ENCODE data around the gene LAMB1. TPM values are rescaled to one million over a fixed set of nuclear protein-coding genes. Genes with fewer than 3 reads are reported as not detected.
A peak's percentile ranks its signal among the peaks of the same experiment; 100 is the strongest.
"Not testable (repeated sequence)": the region's sequence is repeated elsewhere in the genome, so short reads cannot be mapped to it uniquely, and the experiment has no call there.

The LAMB1 gene
- polyA plus RNA-seq, 1 donor from 2014 or later, result not detected

DNA sequence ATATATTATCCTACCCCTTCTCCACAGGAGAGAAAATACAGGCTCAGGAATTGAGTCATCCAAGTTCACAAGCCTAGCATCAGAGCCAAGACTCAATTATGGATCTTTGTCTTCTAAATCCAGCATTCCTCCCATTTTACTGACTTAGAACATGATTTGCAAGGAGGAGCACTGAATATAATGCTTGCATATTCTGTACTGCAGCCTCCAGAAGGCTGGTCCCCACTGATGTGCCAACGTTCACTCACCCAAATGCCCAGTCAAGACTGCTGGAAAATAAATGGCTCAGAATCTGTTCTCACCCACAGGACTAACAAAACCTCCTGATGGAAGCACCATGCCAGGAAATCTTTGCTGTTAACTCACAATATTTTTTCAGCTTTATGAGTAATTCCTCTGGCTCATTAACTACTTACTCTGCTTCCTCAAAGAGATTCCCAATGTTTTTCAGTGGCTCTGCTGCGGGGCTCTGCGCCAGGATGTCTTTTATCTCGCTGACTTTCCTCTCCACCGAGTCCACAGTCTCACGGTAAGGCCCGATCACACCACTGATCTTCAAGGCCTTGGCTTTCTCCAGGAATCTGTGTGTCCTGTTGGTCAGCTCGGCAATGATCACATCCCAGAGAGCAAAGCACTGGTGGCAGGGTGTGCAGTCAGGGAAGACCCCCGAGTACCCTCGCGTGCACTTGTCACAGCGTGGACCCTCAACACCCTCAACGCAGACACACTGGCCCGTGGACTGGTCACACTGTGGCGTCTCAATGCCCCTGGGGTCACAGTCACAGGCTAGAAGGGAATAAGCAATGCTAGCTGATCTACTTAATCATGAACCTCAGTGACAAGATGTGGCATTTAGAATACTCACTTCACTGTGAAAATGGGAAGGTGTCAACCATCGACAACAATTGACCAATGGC lies 63.1 kb downstream of the LAMB1 start:
- H3K4me1 Mint-ChIP-seq, result no peaks in the 10 kb centered on the region
- H3K27me3 Mint-ChIP-seq, result no peaks in the 10 kb centered on the region
- H3K4me3 Mint-ChIP-seq, result no peak overlapping the region
- no peak overlapping the region for H3K27ac Mint-ChIP-seq
- peaks cover 8% of the 10 kb centered on the region for H3K36me3 Mint-ChIP-seq
- H3K9me3 Mint-ChIP-seq, result no peaks in the 10 kb centered on the region

DNA sequence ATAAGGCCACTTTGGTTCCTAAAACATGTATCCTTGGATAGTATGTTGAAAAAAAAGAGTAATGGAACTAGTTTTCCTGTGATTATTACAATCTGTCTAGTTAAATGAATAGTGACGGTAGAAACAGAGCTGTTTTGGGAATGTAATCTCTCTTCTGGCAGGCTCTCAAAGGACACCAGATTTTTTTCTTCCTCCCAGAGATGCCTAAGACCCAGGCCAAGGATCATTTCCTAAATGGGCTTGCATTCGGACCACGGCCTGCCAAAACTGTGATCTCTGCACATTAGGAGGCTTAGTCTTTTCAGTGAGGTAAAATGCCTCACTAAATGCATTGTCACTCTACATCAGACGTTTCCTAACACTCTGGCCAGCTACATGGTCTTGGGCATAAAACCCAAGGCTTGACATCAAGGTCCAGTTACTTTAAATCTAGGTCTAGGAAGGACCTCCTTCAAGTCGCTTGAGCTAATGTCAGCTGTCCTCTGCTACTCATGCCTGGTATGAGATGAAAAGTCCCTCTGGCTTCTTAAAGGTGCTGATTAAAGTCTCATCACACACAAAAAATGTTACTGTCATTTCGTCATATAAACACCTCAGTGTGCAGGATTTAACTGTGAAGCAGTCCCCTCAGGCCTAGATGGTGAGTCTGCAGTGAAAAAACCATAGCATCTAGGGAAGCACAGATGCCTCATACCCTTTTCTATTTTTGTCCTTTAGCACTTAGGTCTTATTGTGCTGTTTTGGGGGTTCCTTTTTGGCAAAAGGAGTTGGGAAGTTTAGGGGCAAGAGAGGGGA lies 64.3 kb downstream of the LAMB1 start:
- Mint-ChIP-seq H3K27ac (no peak overlapping the region), H3K4me1 (no peaks in the 10 kb centered on the region)

DNA sequence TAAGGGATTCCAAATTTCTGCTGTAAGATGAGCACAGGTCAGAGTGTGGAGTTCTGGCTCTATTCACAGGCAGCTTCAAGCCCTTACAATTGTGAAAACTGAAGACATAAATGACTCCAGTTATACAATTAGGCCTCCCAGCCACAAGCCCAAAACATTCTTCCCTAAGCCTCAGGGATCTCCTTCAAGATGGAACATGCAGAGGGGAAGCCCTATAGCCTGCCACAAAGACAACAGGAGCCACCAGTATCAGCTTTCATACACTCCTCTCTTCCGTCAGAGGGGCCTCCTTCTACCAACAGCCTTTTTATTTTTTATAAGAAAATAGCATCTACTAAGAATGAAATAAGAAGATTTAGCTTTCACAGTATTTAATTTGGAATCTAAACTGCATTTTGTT lies 65.4 kb downstream of the LAMB1 start:
- no peak overlapping the region for H3K27ac Mint-ChIP-seq
- H3K9me3 Mint-ChIP-seq, result no peaks in the 10 kb centered on the region
- H3K27me3 Mint-ChIP-seq, result no peaks in the 10 kb centered on the region
- peaks cover 0 to 2% (median 0%) of the 10 kb centered on the region in 3 donors for H3K4me1 Mint-ChIP-seq
- H3K4me3 Mint-ChIP-seq, result no peak overlapping the region
- H3K36me3 Mint-ChIP-seq, result peaks cover 8% of the 10 kb centered on the region

More for the DNA sequence above, 64.3 kb downstream of the LAMB1 start:
- H3K36me3 Mint-ChIP-seq, result peaks cover 8% of the 10 kb centered on the region
- H3K9me3 Mint-ChIP-seq, result no peaks in the 10 kb centered on the region
- no peaks in the 10 kb centered on the region for H3K27me3 Mint-ChIP-seq
- H3K4me3 Mint-ChIP-seq, result no peak overlapping the region

DNA sequence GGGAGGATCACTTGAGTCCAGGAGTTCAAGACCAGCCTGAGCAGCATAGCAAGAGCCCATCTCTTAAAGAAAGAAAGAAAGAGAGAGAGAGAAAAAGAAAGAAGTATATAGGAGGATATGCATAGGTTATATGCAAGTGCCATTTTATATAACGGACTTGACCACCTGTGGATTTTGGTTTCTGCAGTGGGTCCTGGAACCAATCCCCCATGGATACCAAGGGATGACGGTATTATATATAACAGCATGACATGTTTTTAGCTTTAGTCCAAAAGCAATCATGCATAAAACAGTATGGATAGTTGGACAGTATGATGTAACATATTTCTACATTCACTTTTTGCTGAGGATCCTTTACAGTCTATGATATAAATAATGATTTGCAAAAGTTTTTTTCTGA lies 66.6 kb downstream of the LAMB1 start:
- H3K27me3 Mint-ChIP-seq, result no peaks in the 10 kb centered on the region
- H3K27ac Mint-ChIP-seq, result no peak overlapping the region
- H3K4me3 Mint-ChIP-seq, result no peak overlapping the region
- no peaks in the 10 kb centered on the region for H3K9me3 Mint-ChIP-seq
- peaks cover 0 to 2% (median 0%) of the 10 kb centered on the region in 3 donors for H3K4me1 Mint-ChIP-seq
- H3K36me3 Mint-ChIP-seq, result peaks cover 10% of the 10 kb centered on the region

DNA sequence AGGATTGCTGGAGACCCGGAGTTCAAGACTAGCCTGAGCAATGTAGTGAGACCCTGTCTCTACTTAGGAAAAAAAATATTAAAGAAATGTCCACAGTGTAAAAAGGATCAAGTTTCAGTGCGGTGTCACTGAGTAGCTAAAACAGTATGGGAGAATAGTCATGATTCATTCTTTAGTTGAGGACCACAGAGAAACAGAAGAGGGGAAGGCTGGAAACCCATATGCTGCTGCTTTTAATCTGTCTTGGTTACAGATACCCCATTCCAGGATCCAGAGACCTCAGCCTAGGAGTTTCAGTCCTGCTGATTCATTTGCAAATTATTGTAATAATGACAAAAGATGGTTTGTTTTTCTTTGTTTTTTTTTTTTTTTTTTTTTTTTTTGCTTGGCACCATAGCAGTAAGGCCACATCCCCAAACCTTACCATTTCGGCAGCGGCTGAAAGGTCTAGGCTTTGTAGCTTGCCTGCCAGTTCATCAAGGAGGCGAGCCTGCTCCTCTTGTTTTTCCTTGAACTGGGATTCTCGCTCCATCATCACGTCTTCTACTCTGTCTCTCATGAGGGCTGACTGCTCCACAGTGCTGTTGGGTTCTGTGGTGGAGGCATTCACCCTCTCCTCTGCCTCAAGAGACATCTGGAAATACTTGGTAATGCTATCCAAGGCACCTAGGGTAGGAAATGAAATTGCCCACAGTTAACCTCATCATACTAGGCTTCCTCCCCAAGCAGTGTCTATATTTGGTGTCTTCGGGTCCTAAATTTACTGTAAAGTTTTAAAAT lies 67.8 kb downstream of the LAMB1 start:
- Mint-ChIP-seq H3K27ac (no peak overlapping the region), H3K36me3 (peaks cover 6% of the 10 kb centered on the region), H3K9me3 (no peaks in the 10 kb centered on the region), H3K4me1 (peaks cover 0 to 2% (median 0%) of the 10 kb centered on the region in 3 donors), H3K4me3 (no peak overlapping the region), H3K27me3 (no peaks in the 10 kb centered on the region)

DNA sequence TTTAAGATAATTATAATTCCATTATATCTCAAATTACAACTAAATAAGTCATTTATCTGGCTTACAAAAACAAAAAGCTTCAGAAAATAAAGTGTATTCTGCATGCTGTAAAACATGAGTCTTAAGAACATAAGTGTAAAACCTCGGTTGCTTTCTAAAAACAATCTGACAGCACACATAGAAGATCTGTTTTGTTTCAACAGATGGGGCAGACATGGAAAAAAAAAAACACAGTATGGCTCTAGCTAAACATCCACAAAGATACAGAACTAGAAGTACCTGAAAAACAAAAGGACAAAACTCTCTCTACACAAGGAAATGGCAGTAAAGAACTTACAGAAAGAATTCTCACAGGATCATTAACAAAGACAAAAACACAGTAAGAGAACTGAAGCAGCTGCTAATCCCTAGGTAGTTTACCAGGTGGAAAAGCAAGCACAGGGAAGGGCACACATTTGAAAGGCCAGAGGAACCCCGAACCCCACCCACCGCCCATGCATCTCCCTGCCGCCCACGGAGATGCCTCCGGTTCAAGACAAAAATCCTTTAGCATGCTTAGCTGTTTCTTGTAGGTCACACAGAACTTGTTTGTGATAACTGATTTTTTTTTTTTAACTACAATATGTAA lies 69.5 kb downstream of the LAMB1 start:
- Mint-ChIP-seq H3K27ac (no peak overlapping the region), H3K4me3 (no peak overlapping the region)

GRCh38 chr7:107932805-107933204 lies 70.2 kb downstream of the LAMB1 start:
- H3K36me3 Mint-ChIP-seq, result peaks cover 6% of the 10 kb centered on the region
- H3K4me1 Mint-ChIP-seq, result peaks cover 0 to 2% (median 0%) of the 10 kb centered on the region in 3 donors
- H3K27me3 Mint-ChIP-seq, result no peaks in the 10 kb centered on the region
- no peak overlapping the region for H3K4me3 Mint-ChIP-seq
- H3K27ac Mint-ChIP-seq, result peak overlapping the region in 1 of 3 donors; percentile 20
- no peaks in the 10 kb centered on the region for H3K9me3 Mint-ChIP-seq

More for the DNA sequence above, 69.5 kb downstream of the LAMB1 start:
- no peaks in the 10 kb centered on the region for H3K9me3 Mint-ChIP-seq
- no peaks in the 10 kb centered on the region for H3K27me3 Mint-ChIP-seq
- peaks cover 6% of the 10 kb centered on the region for H3K36me3 Mint-ChIP-seq
- H3K4me1 Mint-ChIP-seq, result peaks cover 0 to 2% (median 0%) of the 10 kb centered on the region in 3 donors

GRCh38 chr7:107931740-107932515 lies 71.0 kb downstream of the LAMB1 start:
- H3K27ac Mint-ChIP-seq, result no peak overlapping the region
- H3K36me3 Mint-ChIP-seq, result peaks cover 4% of the 10 kb centered on the region
- H3K27me3 Mint-ChIP-seq, result no peaks in the 10 kb centered on the region
- H3K4me1 Mint-ChIP-seq, result peaks cover 0 to 2% (median 0%) of the 10 kb centered on the region in 3 donors
- no peak overlapping the region for H3K4me3 Mint-ChIP-seq
- H3K9me3 Mint-ChIP-seq, result no peaks in the 10 kb centered on the region

GRCh38 chr7:107926481-107926880 lies 76.5 kb downstream of the LAMB1 start:
- Mint-ChIP-seq H3K4me1 (peaks cover 8 to 22% (median 17%) of the 10 kb centered on the region in 3 donors), H3K27ac (no peak overlapping the region), H3K9me3 (no peaks in the 10 kb centered on the region), H3K36me3 (peaks cover 12% of the 10 kb centered on the region), H3K4me3 (no peak overlapping the region), H3K27me3 (no peaks in the 10 kb centered on the region)

DNA sequence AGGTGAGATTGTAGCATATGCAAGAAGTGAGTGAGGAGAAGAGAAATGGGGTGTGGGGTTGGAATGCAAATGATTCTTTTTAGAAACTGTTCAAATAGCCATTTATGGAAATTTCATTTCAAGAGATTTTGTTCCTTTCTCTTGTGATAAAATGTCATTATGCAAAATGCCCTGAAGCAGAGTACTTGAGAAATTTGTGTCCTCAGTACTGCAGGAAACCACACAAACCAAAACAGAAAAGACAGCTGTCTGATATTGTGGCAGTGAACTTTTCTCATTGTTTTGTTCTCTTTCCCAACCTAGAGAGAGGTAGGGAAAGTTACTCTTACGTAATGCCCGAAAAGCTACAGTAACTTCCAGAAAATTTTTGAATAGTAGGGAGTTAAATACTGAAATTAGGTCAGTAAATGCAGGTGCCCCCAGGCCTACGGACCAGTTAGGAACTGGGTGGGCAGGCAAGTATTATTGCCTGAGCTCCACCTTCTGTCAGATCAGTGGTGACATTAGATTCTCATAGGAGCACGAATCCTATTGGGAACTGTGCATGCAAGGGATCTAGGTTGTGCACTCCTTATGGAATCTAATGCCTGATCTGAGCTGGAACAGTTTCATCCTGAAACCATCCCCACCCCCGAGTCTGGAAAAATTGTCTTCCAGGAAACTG lies 78.0 kb downstream of the LAMB1 start:
- Mint-ChIP-seq H3K27me3 (no peaks in the 10 kb centered on the region), H3K36me3 (peaks cover 20% of the 10 kb centered on the region), H3K4me3 (peak overlapping the region in 1 of 4 donors; percentile 21), H3K27ac (no peak overlapping the region), H3K9me3 (no peaks in the 10 kb centered on the region), H3K4me1 (peaks cover 8 to 22% (median 17%) of the 10 kb centered on the region in 3 donors)

DNA sequence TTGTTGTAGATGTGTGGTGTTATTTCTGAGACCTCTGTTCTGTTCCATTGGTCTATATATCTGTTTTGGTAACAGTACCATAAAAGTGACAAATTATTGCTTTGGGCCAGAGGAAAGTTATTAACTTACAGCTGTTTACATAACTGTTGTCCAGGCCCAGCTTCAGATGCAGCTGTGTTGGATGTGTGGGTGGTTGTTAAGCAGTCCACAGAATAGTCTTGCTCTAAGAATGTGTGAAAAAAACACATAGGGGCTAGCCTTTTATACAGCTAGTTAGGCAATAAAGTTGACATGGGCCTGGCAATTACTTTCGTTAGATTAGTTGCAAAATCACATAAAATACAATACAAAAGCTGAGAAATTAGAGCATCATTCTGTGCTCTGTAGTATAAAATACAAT lies 80.1 kb downstream of the LAMB1 start:
- peaks cover 33% of the 10 kb centered on the region for H3K36me3 Mint-ChIP-seq
- H3K4me3 Mint-ChIP-seq, result no peak overlapping the region
- no peak overlapping the region for H3K27ac Mint-ChIP-seq
- no peaks in the 10 kb centered on the region for H3K9me3 Mint-ChIP-seq
- peaks cover 8 to 22% (median 17%) of the 10 kb centered on the region in 3 donors for H3K4me1 Mint-ChIP-seq
- no peaks in the 10 kb centered on the region for H3K27me3 Mint-ChIP-seq

DNA sequence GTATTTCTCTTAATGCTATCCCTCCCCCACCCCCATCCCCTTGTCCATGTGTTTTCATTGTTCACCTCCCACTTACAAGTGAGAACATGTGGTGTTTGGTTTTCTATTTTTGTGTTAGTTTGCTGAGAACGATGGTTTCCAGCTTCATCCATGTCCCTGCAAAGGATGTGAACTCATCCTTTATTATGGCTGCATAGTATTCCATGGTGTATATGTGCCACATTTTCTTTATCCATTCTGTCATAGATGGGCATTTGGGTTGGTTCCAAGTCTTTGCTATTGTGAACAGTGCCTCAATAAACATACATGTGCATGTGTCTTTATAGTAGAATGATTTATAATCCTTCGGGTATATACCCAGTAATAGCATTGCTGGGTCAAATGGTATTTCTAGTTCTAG lies 81.1 kb downstream of the LAMB1 start:
- not testable (repeated sequence) for H3K4me3 Mint-ChIP-seq, H3K27me3 Mint-ChIP-seq, H3K9me3 Mint-ChIP-seq, H3K27ac Mint-ChIP-seq
- Mint-ChIP-seq H3K4me1 (peaks cover 8 to 22% (median 17%) of the 10 kb centered on the region in 3 donors), H3K36me3 (peaks cover 39% of the 10 kb centered on the region)

- Mint-ChIP-seq H3K36me3 (peaks cover 37% of the 10 kb centered on the region), H3K27ac (peak overlapping the region in 1 of 3 donors; percentile 41), H3K4me1 (peaks cover 8 to 20% (median 17%) of the 10 kb centered on the region in 3 donors), H3K4me3 (no peak overlapping the region), H3K27me3 (no peaks in the 10 kb centered on the region), H3K9me3 (no peaks in the 10 kb centered on the region)
These were observed 82.8 kb downstream of the LAMB1 start for GRCh38 chr7:107920048-107920772.

Data from IgD-negative memory B cell (primary cell).